Hematopoietic multipotent progenitor cell treated with erythropoietin and hydrocortisone succinate and interleukin-3 and kit ligand, for 8 days (in vitro differentiated cells): ENCODE measurements around the gene FERMT1.
"Not testable (repeated sequence)": the region's sequence is repeated elsewhere in the genome, so short reads cannot be mapped to it uniquely, and the experiment has no call there.

Source experiments
- DNase-seq: peaks from one replicate; pipeline ENCODE4 v3.0.0-alpha.2; 2015

FERMT1 gene

DNA sequence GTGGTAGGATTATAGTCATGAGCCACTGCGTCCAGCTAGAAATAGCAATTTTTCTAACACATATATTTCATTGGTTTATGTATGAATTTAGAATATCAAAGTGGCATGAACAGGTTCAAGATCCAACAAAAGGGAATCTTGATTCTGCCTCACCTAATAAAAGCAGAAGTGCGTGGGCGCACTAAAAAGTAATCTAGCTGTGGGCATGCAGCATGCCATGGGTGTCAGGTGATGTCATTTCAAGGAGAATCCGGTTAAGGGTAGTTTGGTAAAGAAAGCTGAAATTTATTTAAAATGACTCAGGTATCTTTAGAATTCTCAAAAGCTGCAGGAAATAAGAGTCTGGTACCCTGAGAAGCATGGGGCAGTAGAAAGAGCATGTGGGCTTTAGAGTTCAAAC is 86.6 kb downstream of the FERMT1 start:
- DNase-seq: no peak

DNA sequence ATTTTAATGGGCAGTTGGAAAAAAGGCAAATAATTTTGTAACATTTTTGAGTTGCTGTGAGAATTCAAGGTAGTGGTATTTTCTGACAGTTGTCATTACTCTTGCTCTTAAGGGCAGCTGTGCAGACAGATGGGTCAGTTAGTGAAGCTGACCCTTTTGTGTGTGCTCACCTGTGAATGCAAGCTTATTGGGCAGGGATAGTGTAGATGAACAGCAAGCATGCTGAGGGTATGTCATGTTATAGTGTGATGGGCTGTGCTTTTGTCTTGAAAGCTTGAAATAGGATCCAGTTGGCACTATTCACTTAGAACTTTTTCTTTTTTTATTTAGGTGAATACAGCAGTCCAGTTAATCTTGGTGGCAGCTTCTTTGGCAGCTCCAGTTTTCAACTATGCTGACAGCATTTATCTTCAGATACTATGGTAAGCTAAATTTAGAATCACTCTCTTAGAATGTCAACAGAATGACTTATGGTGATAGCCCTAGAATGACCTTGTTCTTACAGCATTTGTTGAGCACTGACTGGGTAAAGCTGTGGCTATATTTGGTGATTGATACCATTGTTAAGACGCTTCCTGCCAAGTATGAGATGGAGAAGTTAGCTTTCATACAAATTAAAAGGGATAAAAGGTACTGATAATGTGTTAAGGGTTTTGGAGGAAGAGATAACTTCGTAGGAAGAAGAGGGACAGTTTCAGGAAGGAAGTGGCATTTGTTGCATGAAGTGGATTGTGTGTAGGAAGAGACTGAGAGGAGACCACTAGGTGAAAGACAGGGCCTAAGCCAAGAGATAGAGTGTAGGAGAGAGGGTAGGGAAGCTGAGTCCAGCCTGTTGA is 88.5 kb downstream of the FERMT1 start:
- DNase-seq: no peak

DNA sequence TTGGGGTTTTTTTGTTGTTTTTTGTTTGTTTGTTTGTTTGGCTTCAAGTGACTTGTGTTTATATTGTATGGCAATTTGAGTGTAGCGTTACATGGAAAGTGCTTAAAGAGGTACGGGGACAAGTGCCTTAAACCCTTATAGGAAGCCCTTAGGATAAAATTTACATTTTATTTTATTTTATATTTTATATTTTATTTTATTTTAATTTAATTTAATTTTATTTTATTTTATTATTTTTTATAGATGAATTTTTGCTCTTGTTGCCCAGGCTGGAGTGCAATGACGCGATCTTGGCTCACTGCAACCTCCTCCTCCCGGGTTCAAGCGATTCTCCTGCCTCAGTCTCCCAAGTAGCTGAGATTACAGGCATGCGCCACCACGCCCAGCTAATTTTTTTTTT is 89.9 kb downstream of the FERMT1 start:
- not testable (repeated sequence) for DNase-seq

DNA sequence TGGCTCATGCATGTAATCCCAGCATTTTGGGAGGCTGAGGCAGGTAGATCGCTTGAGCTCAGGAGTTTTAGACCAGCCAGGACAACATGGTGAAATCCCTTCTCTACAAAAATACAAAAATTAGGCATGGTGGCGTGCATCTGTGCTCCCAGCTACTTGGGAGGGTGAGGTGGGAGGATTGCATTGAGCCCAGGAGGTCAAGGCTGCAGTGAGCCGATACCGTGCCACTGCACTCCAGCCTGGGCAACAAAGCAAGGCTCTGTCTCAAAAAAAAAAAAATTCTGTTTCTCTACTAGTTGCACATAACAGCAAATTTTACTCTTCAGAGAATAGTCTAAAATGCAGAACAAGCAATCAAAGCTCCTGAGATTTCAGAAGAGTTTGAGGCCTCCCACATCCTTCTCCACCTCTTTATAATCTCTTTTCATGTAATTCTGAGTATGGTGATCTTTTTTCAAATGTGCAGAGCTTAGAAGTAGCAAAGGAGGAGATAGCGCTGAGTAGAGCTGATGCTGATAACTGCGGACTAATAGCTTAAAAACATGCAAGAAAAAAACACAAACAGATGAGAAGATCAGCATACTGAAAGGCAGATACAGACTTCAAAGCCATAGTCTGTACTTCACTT is 92.3 kb downstream of the FERMT1 start:
- no peak for DNase-seq

DNA sequence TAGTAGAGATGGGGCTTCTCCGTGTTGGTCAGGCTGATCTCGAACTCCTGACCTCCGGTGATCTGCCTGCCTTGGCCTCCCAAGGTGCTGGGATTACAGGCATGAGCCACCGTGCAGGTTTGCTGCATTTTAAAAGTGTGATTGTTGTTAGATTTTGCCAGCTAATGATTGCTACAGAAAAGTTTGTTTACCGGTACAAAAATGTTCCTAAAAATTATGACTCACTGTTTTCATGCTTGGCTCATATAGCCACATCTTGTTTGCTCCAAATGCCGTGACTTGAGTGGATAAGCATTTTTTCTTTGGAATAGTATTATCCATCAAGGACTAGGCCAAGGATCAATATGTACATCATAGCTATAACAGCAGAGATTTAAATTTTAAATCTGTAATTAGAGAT is 93.3 kb downstream of the FERMT1 start:
- no peak for DNase-seq

DNA sequence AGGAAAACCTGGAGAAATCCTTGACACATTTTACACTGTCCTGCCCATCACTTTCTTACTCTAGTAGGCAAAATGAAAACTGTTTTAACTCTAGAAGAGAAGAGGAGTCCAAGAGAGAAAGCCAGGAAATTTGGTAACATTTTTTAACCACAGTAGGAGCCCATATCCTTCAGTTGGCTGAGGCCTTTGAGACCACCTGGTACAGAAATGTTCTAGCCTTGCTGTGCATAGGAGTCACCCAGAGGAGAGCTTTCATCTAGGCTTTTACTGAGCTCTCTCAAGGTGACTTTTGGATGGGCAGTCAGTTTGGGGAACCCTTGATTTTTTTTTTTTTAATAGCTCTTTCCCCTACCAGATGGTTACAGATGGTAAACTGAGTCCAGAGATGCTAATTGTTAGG is 94.0 kb downstream of the FERMT1 start:
- no peak for DNase-seq

DNA sequence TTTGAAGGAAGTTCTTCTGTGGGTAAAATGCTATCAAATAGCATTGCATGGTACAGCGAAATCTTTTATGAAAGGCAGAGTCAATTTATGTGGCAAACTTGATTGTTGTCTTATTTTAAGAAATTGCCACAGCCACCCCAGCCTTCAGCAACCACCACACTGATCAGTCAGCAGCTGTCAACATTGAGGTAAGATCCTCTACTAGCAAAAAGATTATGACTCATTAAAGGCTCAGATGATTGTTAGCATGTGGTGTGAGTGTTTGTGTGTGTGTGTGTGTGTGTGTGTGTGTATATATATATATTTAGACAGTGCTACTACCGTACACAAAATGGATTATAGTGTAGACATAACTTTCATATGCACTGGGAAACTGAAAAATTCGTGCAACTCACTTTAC is 96.8 kb downstream of the FERMT1 start:
- no peak for DNase-seq
